ENCODE data around the gene TNF.

- TF ChIP-seq CTCF (conservative IDR thresholded peaks at IDR 0.05; ENCODE audit: low read depth, low read length) (no peak), EZH2 (IDR thresholded peaks at IDR 0.05; ENCODE audit: low read length, unreplicated experiment) (no peak), EZH2phosphoT487 (IDR thresholded peaks at IDR 0.05; ENCODE audit: borderline replicate concordance, low read length) (no peak)
Observed at GRCh38 chr6:31575952-31576685, 754 bp downstream of the TNF start.

Measured in PC-3 (cell line).